Right kidney (tissue), 9 donors: ENCODE measurements around the gene CLEC1B.
"Not testable (repeated sequence)": the region's sequence is repeated elsewhere in the genome, so short reads cannot be mapped to it uniquely, and the experiment has no call there.

Experiments used
- DNase-seq: peaks from one replicate; pipeline ENCODE4 v3.0.0-alpha.2; 2016
- long read RNA-seq, 8 donors: transcript quantifications; one replicate each; lab custom pipeline, GENCODE V29; 2026

The CLEC1B gene
- long read RNA-seq, donor 1, partial matches to known transcripts, result 0 of 1 reads
- long read RNA-seq, donor 1, other reads (novel, unspliced or antisense), result 0 of 1 reads
- long read RNA-seq, donor 2, result 0 reads
- long read RNA-seq, donor 3, result 0 reads
- long read RNA-seq, donor 4, result 0 reads
- long read RNA-seq, donor 5, partial matches to known transcripts, result 0 of 2 reads
- long read RNA-seq, donor 5, other reads (novel, unspliced or antisense), result 0 of 2 reads
- long read RNA-seq, donor 6, result 0 reads
- long read RNA-seq, donor 7, result 0 reads
- long read RNA-seq, donor 8, partial matches to known transcripts, result 0 of 1 reads
- long read RNA-seq, donor 8, other reads (novel, unspliced or antisense), result 0 of 1 reads

DNA sequence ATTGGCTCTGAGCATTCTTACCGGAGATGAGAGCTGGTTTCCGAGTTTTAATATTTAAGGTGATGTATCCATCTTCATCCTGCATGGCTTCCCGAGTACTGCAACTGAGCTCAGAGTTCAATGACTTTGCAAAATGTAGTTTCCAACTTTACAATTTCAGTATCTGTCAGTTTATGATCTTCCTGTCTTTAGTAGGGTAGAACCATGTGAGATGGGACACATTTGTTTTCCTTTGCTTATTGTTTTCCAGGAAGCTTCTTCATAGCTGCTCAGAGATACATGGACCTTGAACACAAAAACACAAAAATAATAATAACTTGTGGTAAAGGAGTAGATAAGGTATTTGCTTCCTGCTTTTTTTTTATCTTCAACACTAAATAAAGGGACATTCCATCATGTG lies at the start of gene CLEC1B:
TSS of gene CLEC1B (minus strand) at position 106 of the 400 bp plus-strand sequence. CDS start at position 85, 21 bp downstream.
- no peak for DNase-seq

- DNase-seq, result no peak
These were observed 49.6 kb upstream of the CLEC1B start for GRCh38 chr12:10048526-10048925.

- DNase-seq, result no peak
These were observed 43.2 kb upstream of the CLEC1B start for GRCh38 chr12:10042167-10042566.

DNA sequence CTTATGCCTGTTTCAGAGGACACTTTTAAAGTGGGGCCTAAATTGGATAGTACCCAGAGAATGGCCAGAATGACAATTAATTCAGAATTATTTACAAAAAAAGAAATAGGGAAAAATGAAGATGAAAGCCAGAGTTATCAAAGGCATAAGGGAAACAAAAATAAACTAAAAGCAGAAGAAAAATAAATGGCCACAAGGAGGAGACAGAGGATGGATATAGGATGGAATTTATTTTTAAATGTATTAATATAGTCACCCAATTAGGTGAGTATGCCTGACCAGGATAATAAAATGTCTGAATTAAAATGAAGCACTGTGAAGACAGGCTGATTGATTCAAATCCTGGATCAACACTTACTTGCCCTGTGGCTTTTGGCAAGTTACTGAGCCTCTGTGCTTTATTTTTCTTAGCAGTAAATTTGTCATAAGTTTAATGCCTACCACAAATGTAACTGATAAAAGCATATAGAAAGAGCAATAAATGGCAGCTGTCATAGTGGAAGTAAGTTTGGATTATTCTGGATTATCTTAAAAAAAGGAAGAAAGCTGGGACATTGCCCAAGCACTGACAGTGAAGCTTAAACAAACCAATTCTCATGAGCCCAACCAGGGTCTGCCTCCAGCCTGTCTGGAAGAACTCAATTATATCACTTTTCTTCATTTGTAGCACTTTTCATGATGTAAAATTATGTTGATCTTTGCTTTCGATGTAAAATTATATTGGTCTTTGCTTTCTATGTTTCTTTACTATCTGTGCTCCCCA lies 35.0 kb upstream of the CLEC1B start:
- DNase-seq, result no peak

DNA sequence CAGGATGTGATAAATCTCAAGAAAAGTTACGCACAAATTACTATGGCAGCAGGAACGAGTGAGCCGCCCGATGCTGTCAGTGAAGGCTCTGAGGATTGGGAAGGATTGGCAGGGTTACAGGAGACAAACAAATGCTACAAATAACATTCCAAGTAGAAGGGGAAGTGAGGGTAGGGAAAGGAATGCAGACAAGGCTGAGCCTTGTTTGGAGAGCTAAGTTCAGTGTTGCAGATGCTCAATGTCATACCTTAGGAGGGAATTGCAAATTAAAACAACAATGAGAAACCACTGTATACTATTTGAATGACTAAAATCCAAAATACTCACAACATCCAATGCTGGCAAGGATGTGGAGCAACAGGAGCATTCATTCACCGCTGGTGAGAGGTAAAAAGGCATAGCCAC lies 32.9 kb upstream of the CLEC1B start:
- DNase-seq, result no peak

GRCh38 chr12:10031321-10031720 lies 32.4 kb upstream of the CLEC1B start:
- DNase-seq, result no peak

DNA sequence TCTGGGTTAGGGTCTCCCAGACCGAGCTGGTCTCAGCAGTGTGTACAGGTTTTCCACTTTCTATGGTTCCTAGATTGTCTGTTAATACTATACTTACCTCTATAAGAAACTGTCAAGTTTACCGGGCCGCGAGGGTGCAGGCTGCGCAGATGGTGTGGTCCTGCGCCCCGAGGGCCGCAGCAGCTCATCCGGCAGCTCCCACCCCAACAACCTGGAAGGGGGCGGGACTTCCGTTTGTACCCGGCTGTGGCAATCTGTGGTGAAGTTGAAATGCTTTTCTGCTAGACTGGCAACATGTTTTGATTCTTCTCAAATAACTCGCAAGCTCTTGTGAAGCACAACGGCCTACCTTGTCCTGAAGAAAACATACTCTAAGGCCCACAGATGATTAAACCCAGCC lies 31.5 kb upstream of the CLEC1B start, which contains the start of gene CLEC9A:
TSS of gene CLEC9A (plus strand) at position 237 of the 400 bp plus-strand sequence. CDS start 22,006 bp downstream, outside the sequence.
- no peak for DNase-seq

DNA sequence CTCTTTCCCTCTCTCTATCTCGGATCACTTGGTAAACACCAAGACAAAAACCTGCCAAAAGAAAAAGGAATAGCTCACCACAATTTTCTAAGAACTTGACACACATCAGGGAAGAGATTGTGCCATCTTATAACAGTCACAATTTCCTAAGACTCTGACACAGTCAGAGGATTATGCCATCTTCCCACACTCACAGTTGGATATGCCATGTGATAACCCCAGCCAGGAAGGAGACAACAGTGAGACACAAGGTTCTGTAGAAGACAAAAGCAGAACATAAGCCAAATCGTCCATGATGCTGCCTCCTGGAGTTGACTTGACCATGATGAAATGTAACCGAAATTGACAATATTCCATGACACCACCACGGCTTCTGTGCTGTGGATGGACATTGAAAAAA lies 28.8 kb upstream of the CLEC1B start:
- no peak for DNase-seq

- DNase-seq, result no peak
These were observed 28.4 kb upstream of the CLEC1B start for GRCh38 chr12:10027311-10027710.

DNA sequence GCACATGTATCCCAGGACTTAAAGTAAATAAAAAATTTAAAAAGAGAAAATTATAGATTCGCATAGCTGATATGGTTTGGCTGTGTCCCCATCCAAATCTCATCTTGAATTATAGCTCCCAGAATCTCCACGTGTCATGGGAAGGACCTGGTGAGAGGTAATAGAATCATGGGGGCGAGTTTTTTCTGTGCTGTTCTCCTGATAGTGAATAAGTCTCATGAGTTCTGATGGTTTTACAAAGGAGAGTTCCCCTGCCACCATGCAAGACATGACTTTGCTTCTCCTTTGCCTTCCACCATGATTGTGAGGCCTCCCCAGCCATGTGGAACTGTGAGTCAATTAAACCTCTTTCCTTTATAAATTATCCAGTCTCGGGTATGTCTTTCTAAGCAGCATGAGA lies 27.7 kb upstream of the CLEC1B start:
- not testable (repeated sequence) for DNase-seq

GRCh38 chr12:10025236-10025635 lies 26.3 kb upstream of the CLEC1B start:
- DNase-seq, result no peak

GRCh38 chr12:10021342-10021741 lies 22.4 kb upstream of the CLEC1B start:
- no peak for DNase-seq

DNA sequence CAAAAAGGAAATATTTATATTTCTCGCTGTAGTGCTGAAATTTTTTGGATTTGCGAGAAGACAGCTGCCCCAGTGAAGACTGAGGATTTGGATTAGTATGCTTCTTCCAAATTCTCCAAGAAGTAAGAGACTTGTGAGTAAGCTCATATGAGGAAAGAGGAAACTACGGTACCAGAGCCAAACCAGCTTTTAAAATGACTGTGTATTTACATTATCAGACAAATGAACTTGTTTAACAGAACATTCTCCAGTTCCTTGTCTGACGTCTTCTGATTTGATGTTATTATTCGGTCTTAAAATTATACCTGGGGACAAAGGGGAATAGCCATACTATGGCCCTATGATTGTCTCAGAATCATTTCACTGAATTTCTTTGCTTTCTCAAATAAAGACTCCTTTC lies 19.5 kb upstream of the CLEC1B start:
- DNase-seq, result no peak

DNA sequence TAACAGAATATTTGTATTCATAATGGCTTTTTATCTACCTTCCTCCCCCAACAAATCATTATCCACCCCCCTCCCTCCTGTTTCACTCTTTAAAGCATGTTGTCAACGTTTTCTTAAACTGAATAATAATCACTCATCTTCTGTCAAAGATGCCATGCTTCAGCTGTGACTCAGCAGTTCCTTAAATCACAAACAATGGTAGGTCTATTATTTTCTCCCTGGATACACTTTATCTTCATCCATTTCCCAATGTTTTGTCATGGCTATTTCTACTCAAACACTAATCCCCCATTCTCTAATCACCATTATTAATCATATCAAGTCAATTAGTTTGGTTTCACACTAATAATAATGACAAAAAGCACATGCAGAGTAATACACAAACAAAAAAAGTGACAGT lies 18.0 kb upstream of the CLEC1B start:
- DNase-seq, result no peak

- DNase-seq, result no peak
These were observed 16.5 kb upstream of the CLEC1B start for GRCh38 chr12:10015450-10015849.

DNA sequence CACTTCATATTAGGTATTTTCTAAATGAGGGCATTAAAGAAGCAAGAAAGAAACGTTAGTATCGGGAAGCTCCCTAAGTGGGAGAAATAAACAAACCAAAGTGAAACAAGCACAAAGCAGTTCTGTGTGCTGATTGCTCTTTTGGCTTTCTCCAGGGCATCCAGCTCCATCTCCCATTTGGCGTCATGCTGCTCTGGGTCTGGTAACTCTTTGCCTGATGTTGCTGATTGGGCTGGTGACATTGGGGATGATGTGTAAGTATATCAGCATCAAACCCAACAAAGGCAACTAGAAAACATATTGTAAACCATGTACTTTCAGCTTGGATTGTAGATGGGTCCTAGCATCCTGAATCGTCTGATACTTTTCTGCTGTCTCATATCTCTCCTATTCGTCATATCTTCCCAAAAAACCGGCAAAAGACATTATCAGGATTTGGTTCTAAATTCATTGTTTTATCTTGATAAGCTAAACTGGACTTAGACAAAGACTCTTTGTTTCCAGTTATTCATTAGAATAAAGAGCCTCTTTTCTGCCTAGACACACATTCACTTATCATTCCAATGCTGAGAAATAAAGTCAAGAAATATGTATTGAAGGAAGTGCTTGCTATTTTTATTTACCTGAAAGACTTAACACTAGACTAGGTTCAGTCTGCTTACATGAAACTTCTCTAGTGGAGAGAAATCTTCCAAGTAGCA lies 13.9 kb upstream of the CLEC1B start:
- no peak for DNase-seq

- DNase-seq, result no peak
These were observed 2.4 kb upstream of the CLEC1B start for GRCh38 chr12:10001171-10001776.

DNA sequence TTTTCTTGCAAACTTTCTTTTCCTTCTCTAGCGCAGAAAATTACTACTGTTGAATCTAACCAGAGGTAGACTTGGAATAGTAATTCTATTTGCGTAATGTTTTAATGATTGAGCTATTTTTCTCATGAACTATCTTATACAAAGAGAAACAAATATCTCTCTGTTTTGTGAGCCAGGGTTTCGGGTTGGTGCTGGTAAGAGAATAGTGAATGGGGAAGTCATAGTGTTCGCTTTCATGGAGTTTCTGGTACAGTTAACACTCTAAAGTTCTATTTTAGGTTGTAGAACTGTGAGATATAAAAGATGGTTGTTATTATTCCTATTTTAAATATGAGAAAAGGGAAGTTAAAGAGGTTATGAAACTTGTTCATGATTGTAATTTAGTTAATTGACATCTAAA lies 6.6 kb downstream of the CLEC1B start:
- DNase-seq, result no peak

DNA sequence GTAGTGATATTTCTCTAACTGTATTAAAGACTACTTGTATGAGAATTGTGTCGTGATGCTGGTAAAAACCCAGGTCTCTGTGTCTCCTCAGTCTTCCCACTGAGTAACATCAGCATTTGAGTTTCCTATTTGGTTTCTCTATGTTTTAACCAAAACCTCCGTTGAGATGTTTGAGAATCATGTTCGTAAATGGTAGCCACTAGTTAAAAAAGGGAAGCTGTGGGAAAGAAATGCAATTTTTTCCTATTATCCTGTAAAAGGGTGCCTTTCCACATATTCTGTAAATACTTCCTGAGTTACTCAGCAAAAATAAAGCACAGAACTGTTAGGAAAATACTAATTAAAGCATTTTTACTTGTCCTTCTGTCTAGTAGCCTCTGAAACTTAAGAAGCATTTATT lies 7.0 kb downstream of the CLEC1B start:
- no peak for DNase-seq

- no peak for DNase-seq
These were observed 18.8 kb downstream of the CLEC1B start for GRCh38 chr12:9980126-9980525.

- no peak for DNase-seq
These were observed 21.0 kb downstream of the CLEC1B start for GRCh38 chr12:9977916-9978315.

DNA sequence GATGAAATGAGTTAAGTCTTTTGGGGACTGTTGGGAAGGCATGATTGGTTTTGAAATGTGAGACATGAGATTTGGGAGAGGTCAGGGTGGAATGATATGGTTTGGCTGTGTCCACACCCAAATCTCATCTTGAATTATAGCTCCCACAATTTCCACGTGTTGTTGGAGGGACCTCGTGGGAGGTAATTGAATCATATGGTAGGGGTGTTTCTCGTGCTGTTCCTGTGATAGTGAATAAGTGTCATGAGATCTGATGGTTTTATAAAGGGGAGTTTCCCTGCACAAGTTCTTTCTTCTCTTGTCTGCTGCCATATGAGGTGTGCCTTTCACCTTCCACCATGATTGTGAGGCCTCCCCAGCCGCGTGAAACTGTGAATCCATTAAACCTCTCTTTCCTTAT lies 22.3 kb downstream of the CLEC1B start:
- DNase-seq, result not testable (repeated sequence)

- DNase-seq, result no peak
These were observed 23.3 kb downstream of the CLEC1B start for GRCh38 chr12:9975614-9976013.
